GM20000 (cell line): Measurements from ENCODE around the gene SIVA1.

Experiments
- DNase-seq: peaks from one replicate; pipeline ENCODE4 v3.0.0; 2012; ENCODE audit warnings: low spot score
- CTCF ChIP-seq: IDR thresholded peaks from 2 replicates; pipeline ENCODE4 v1.5.1; 2012; ENCODE audit warnings: mild to moderate bottlenecking, control low read depth; ENCODE audit errors: extremely low read depth, missing control alignments

SIVA1 gene

GRCh38 chr14:104732931-104733681 lies 19.8 kb upstream of the SIVA1 start:
- no peak for TF ChIP-seq CTCF
- DNase-seq, result no peak

- TF ChIP-seq CTCF, result no peak
- no peak for DNase-seq
Measured at GRCh38 chr14:104734051-104734587, 18.8 kb upstream of the SIVA1 start.

DNA sequence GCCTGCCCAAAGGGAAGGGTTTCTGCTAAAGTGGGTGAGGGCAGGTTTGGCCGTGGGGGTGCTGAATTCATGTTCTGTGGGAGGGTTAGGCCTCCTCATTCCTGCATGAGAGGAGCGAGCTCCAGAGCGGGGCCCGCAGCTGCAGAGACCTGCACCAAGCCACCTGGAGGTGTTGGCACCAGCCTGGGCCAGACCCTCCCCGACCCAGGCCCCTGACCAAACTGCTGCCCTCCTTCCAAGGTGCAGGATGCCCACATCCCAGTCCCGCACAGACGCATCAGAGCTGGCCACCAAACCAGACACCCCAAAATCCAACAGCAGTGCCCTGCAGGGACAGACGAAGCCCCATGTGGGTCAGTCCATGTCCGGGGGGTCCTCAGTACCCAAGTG lies 18.4 kb upstream of the SIVA1 start:
- DNase-seq, result no peak
- TF ChIP-seq CTCF, result no peak

DNA sequence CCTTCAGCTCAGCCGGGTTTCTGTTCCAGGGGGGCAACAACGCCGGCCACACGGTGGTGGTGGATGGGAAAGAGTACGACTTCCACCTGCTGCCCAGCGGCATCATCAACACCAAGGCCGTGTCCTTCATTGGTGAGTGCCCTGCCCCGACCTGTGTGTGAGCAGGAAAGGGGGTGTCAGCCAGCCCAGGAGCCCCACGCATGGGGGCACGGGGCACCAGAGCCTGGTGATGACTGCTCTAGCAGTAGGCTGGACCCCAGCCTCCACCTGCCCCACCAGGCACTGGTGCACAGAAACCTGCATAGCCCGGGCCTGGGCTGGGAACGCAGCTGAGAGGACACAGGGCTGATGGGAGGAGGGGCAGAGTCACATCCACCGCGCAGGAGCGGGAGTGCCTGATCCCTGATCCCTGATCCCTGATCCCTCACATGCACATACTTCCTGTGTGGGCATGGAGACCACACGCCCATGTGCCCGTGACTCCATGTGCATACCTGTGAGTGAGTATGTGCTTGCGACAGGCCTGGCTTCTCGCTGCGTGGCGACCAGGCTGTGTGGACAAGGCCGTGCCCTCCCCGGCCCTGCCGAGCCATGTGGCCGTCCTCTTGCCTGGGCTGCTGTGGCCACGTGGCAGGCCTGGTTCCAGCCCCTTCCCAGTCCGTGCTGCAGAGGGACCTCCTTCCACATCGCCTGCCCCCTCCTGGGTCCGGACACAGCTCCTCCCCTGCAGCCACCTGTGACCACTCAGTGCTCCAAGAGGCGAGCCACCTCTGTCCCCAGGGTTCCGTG lies 17.8 kb upstream of the SIVA1 start:
- no peak for DNase-seq
- no peak for TF ChIP-seq CTCF

DNA sequence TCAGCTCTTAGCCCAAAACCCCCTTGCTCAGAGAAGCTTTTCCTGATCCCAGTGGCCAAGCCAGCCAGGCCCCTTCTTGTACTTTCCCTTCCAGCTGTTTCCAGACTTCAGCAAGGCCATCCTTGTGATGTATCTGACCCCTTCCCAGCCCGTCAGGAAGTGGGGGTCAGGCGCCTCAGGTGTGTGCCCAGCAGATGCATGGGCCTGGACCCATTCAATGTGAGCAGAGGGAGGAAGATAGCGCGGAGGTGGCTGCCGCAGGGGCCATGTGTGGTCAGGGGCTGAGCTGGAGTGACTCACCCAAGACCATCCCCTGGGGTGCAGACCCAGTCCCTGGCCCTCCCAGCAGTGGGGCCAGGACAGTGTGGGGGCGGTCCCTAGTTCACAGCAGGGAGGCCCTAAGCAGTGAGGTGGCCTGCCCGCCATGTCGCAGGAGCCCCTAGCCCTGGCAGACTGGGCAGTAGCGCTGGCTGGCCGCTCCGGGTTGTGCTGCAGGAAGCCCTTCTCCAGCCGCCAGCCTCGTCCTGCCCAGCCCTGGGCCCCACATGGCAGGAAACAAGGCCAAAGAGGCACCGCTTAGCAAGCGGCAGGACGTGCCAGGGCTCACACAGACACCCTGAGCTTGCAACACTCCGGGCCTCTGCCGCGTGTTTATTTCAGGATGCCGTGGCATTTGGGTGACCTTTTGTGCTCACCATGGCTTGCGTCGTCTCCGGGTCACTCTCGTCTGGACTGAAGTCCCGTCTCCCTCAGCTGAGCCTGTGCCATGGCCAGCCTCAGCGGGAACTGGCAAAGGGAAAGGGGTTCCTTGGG lies 16.9 kb upstream of the SIVA1 start:
- DNase-seq, result no peak
- TF ChIP-seq CTCF, result no peak

- TF ChIP-seq CTCF, result no peak
- no peak for DNase-seq
Measured at GRCh38 chr14:104738375-104739019, 14.4 kb upstream of the SIVA1 start.
